ENCODE data around the gene GLIS1.

- TF ChIP-seq CTCF (IDR thresholded peaks at IDR 0.05; ENCODE audit: poor library complexity) (no peak), EZH2 (IDR thresholded peaks at IDR 0.05; ENCODE audit: borderline replicate concordance) (no peak)
Measured at GRCh38 chr1:53627666-53628065, 111.3 kb downstream of the GLIS1 start.
